IMR-90 (cell line): ENCODE measurements around the gene UBN2. TPM values are rescaled to one million over a fixed set of nuclear protein-coding genes. Genes with fewer than 3 reads are reported as not detected.

Experiments
- ATAC-seq: fragments of 200-7000 bp; cut with Tn5 transposase; 2 replicates; pipeline ENCODE4 v1.9.1; 2020; ENCODE audit warnings: low read depth, mild to moderate bottlenecking, moderate library complexity
- BruUV-seq: library from RNA; stranded (reverse); fragments of 400-500 nt; replicated peaks from 2 replicates; lab custom pipeline; 2021; lab: Mats Ljungman, UMichigan
- CTCF ChIA-PET: fragments of 300-600 bp; formaldehyde crosslinking; extraction: SDS; loops from one replicate; lab custom pipeline; 2021; ENCODE audit warnings: antibody characterized with exemption; lab: Yijun Ruan, JAX
- POLR2A ChIA-PET: fragments of 300-600 bp; sonication (Branson Sonifier 250); formaldehyde crosslinking; loops from one replicate; lab custom pipeline; 2022; ENCODE audit warnings: antibody characterized with exemption; ENCODE audit not compliant: unreplicated experiment; lab: Charles Lee
- DNase-seq: peaks from one replicate; pipeline ENCODE4 v3.0.0; 2013
- H2AFZ ChIP-seq: replicated peaks from 2 replicates; pipeline ENCODE3; 2013; ENCODE audit warnings: low read length, mild to moderate bottlenecking; ENCODE audit not compliant: poor library complexity
- H2AK5ac ChIP-seq: 2 replicates; pipeline ENCODE4 v1.6.1; 2013; ENCODE audit warnings: low read depth, low read length, inconsistent platforms
- H2AK9ac ChIP-seq: replicated peaks from 2 replicates; pipeline ENCODE3; 2013; ENCODE audit warnings: mild to moderate bottlenecking, low read depth, low read length, moderate library complexity; ENCODE audit not compliant: poor library complexity
- H2BK120ac ChIP-seq: 2 replicates; pipeline ENCODE4 v1.6.1; 2013; ENCODE audit warnings: low read depth, low read length, inconsistent platforms
- H2BK15ac ChIP-seq: 3 replicates; pipeline ENCODE4 v1.6.1; 2013; ENCODE audit warnings: low read depth, low read length, inconsistent platforms
- H2BK20ac ChIP-seq: 2 replicates; pipeline ENCODE4 v1.6.1; 2013; ENCODE audit warnings: low read depth, mild to moderate bottlenecking, inconsistent platforms, low read length, moderate library complexity
- H2BK5ac ChIP-seq: 2 replicates; pipeline ENCODE4 v1.6.1; 2013; ENCODE audit warnings: mild to moderate bottlenecking, low read depth, low read length, inconsistent platforms; ENCODE audit not compliant: poor library complexity, severe bottlenecking
- H3K14ac ChIP-seq: replicated peaks from 2 replicates; pipeline ENCODE4 v1.6.1; 2013; ENCODE audit warnings: low read depth, low read length, inconsistent platforms
- H3K18ac ChIP-seq: 2 replicates; pipeline ENCODE4 v1.6.1; 2013; ENCODE audit warnings: low read depth, low read length, control low read depth
- H3K23ac ChIP-seq: 2 replicates; pipeline ENCODE4 v1.6.1; 2013; ENCODE audit warnings: low read depth, low read length, inconsistent platforms
- H3K27ac ChIP-seq: 2 replicates; pipeline ENCODE4 v1.5.1; 2013; ENCODE audit warnings: mild to moderate bottlenecking, control low read depth, low read length; ENCODE audit not compliant: insufficient read depth
- H3K27me3 ChIP-seq: 2 replicates; pipeline ENCODE4 v1.6.1; 2013; ENCODE audit warnings: low read length; ENCODE audit not compliant: control insufficient read depth, insufficient read depth
- H3K36me3 ChIP-seq: 2 replicates; pipeline ENCODE4 v1.6.1; 2013; ENCODE audit warnings: low read length, mixed read lengths; ENCODE audit not compliant: control insufficient read depth, insufficient read depth
- H3K4ac ChIP-seq: 2 replicates; pipeline ENCODE4 v1.6.1; 2013; ENCODE audit warnings: low read depth, low read length, inconsistent platforms
- H3K4me1 ChIP-seq: 2 replicates; pipeline ENCODE4 v1.6.1; 2013; ENCODE audit warnings: low read length, mixed read lengths; ENCODE audit not compliant: control insufficient read depth, insufficient read depth
- H3K4me2 ChIP-seq: 2 replicates; pipeline ENCODE4 v1.6.1; 2013; ENCODE audit warnings: low read depth, mild to moderate bottlenecking, control low read depth, low read length, moderate library complexity
- H3K4me3 ChIP-seq: 2 replicates; pipeline ENCODE4 v1.5.1; 2013; ENCODE audit warnings: low read depth, mild to moderate bottlenecking, control low read depth, low read length, moderate library complexity; ENCODE audit not compliant: insufficient read depth
- H3K56ac ChIP-seq: 2 replicates; pipeline ENCODE4 v1.6.1; 2013; ENCODE audit warnings: low read length, inconsistent platforms; ENCODE audit not compliant: insufficient read depth; ENCODE audit errors: extremely low read depth
- H3K79me1 ChIP-seq, 2 experiments: 2 replicates each; pipeline ENCODE4 v1.6.1; 2013; ENCODE audit warnings: low read length in 2 of 2, inconsistent platforms in 1 of 2, low read depth in 1 of 2
- H3K9ac ChIP-seq: 2 replicates; pipeline ENCODE4 v1.6.1; 2013; ENCODE audit warnings: low read depth, low read length, control low read depth
- H3K9me1 ChIP-seq: 2 replicates; pipeline ENCODE4 v1.6.1; 2013; ENCODE audit warnings: low read length, inconsistent platforms; ENCODE audit not compliant: insufficient read depth
- H3K9me3 ChIP-seq: 2 replicates; pipeline ENCODE4 v1.6.1; 2013; ENCODE audit warnings: low read length; ENCODE audit not compliant: control insufficient read depth, insufficient read depth
- H4K20me1 ChIP-seq: 2 replicates; pipeline ENCODE4 v1.6.1; 2013; ENCODE audit warnings: low read length, inconsistent platforms; ENCODE audit not compliant: insufficient read depth
- H4K5ac ChIP-seq: 2 replicates; pipeline ENCODE4 v1.6.1; 2013; ENCODE audit warnings: mild to moderate bottlenecking, low read depth, low read length, control low read depth
- H4K8ac ChIP-seq, 2 experiments: 2 replicates each; pipeline ENCODE4 v1.6.1; 2013; ENCODE audit warnings: low read depth in 2 of 2, low read length in 2 of 2, control low read depth in 1 of 2, inconsistent platforms in 1 of 2
- H4K91ac ChIP-seq: 2 replicates; pipeline ENCODE4 v1.6.1; 2013; ENCODE audit warnings: low read depth, low read length, inconsistent platforms; ENCODE audit not compliant: insufficient read depth
- BHLHE40 ChIP-seq: fragments of 150-350 bp; IDR thresholded peaks from 2 replicates; pipeline ENCODE4 v1.6.1; 2016; ENCODE audit warnings: mild to moderate bottlenecking, low read depth, low read length
- CEBPB ChIP-seq: IDR thresholded peaks from 2 replicates; pipeline ENCODE4 v1.6.1; 2012; ENCODE audit warnings: low read depth, low read length, improper control_type of control experiment
- FOS ChIP-seq: fragments of 150-350 bp; IDR thresholded peaks from 2 replicates; pipeline ENCODE4 v1.6.1; 2016; ENCODE audit warnings: low read depth, low read length
- MAFK ChIP-seq: IDR thresholded peaks from 2 replicates; pipeline ENCODE4 v1.6.1; 2012; ENCODE audit warnings: low read depth, low read length, improper control_type of control experiment
- MXI1 ChIP-seq: IDR thresholded peaks from 2 replicates; pipeline ENCODE4 v1.6.1; 2012; ENCODE audit warnings: low read depth, mild to moderate bottlenecking, low read length, moderate library complexity, borderline replicate concordance
- NFE2L2 ChIP-seq: fragments of 150-350 bp; IDR thresholded peaks from 2 replicates; pipeline ENCODE4 v1.6.1; 2016; ENCODE audit warnings: low read depth, mild to moderate bottlenecking, low read length
- RAD21 ChIP-seq: IDR thresholded peaks from 2 replicates; pipeline ENCODE4 v1.6.1; 2012; ENCODE audit warnings: low read length, improper control_type of control experiment
- RCOR1 ChIP-seq: IDR thresholded peaks from 2 replicates; pipeline ENCODE4 v1.6.1; 2012; ENCODE audit warnings: mild to moderate bottlenecking, low read length, improper control_type of control experiment; ENCODE audit not compliant: insufficient replicate concordance
- RFX5 ChIP-seq: IDR thresholded peaks from 2 replicates; pipeline ENCODE4 v1.8.0; 2012; ENCODE audit warnings: low read depth, mild to moderate bottlenecking, low read length, moderate library complexity
- WGBS, 2 experiments: methylation state at CpG; one replicate each; pipeline versions ENCODE4 v1.1.5 to v1.1.7; 2013; ENCODE audit warnings: missing lambda C conversion rate in 2 of 2; ENCODE audit not compliant: insufficient read length in 1 of 2; ENCODE audit errors: extremely low coverage in 2 of 2; 5-methylcytosine and 5-hydroxymethylcytosine counted together
- dilution Hi-C: fragments of 300-500 bp; cut with HindIII; formaldehyde crosslinking; loops from one replicate; pipeline ENCODE4 v1.14.3; 2018; ENCODE audit warnings: low sequenced_read_pairs; ENCODE audit not compliant: unreplicated experiment
- in situ Hi-C: fragments of 300-500 bp; cut with MboI; formaldehyde crosslinking; loops from 3 replicates; pipeline ENCODE4 v1.14.3; 2019; ENCODE audit warnings: low sequenced_read_pairs, inconsistent platforms, mixed read lengths
- intact Hi-C: fragments of 100-400 bp; cut with micrococcal nuclease; formaldehyde crosslinking; loops from 2 replicates; pipeline ENCODE4 v1.10.0; 2022
- polyA plus RNA-seq, 3 experiments: library from polyadenylated mRNA; depleted of rRNA; stranded (reverse); fragments of >200 nt; gene quantifications; 2 replicates each; pipeline ENCODE4 v1.2.3, GENCODE V29; 2012; ENCODE audit warnings: low replicate concordance in 1 of 3
- total RNA-seq: library from RNA; depleted of rRNA; stranded (reverse); fragments of >200 nt; gene quantifications from 2 replicates; pipeline ENCODE4 v1.2.3, GENCODE V29; 2012
- TF ChIP-seq, protein P1 (sequence below): fragments of 150-350 bp; IDR thresholded peaks from 2 replicates; pipeline ENCODE4 v1.6.1; 2016; ENCODE audit warnings: low read depth, mild to moderate bottlenecking, low read length, moderate library complexity, borderline replicate concordance
- TF ChIP-seq, protein P2 (sequence below): conservative IDR thresholded peaks from 2 replicates; pipeline ENCODE4 v1.5.1; 2012; ENCODE audit warnings: mild to moderate bottlenecking, low read depth, low read length, improper control_type of control experiment

Gene UBN2
- total and polyA plus RNA-seq, 2 of the 4 experiments (the other 2 are of a cell fraction) = 1.6 to 2.3 TPM

DNA sequence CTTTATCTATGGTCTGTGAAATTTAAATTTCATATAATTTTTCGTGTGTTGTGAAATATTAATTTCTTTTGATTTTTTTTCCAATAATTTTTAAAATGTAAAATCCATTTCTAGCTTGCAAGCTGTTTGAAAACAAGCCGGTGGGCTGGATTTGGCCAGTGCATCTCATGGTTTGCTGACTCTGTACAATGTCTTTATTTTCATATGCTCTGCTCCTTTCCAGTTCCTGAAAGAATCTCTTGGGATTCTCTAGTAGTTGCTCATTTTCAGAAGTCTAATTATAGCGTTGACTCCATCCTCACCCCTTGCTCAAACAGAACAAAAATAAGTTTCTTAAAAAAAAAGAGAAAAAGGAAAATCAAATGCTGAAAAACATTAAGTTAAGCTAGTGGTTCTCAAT, 21.4 kb downstream of the UBN2 start:
- no peak overlapping the region for H3K18ac ChIP-seq
- H3K27me3 ChIP-seq = no peaks in the 10 kb centered on the region
- H2BK120ac ChIP-seq = no peak overlapping the region
- no CpG with 5 or more reads among the region's 3 CpGs for WGBS, 2 experiments
- ATAC-seq = no peak
- CTCF ChIA-PET = no interaction called here
- H2AK5ac ChIP-seq = no peak overlapping the region
- in situ Hi-C loops (no loop called here), intact Hi-C loops (no loop called here), dilution Hi-C loops (no loop called here)
- H4K20me1 ChIP-seq = no peaks in the 10 kb centered on the region
- H4K91ac ChIP-seq = no peak overlapping the region
- no peak overlapping the region for H4K8ac ChIP-seq
- no peaks in the 10 kb centered on the region for H3K9me1 ChIP-seq
- H3K14ac ChIP-seq = no peak overlapping the region
- H3K27ac ChIP-seq = no peak overlapping the region
- no peak overlapping the region for H3K4me2 ChIP-seq
- peaks cover 0 to 17% of the 10 kb centered on the region in 2 experiments; a peak in 1 of 4 replicates for H3K79me1 ChIP-seq
- H3K9me3 ChIP-seq = no peaks in the 10 kb centered on the region
- no TSS peak for BruUV-seq
- H2AFZ ChIP-seq = no peak overlapping the region
- H2BK20ac ChIP-seq = no peak overlapping the region
- peak; percentile 28 for DNase-seq
- no peak overlapping the region for H2BK5ac ChIP-seq
- H3K56ac ChIP-seq = no peak overlapping the region
- no peak for TF ChIP-seq MXI1
- TF ChIP-seq MAFK = no peak
- no peak for TF ChIP-seq RCOR1
- TF ChIP-seq RFX5 = no peak
- TF ChIP-seq CEBPB = no peak
- TF ChIP-seq, protein P1, sequence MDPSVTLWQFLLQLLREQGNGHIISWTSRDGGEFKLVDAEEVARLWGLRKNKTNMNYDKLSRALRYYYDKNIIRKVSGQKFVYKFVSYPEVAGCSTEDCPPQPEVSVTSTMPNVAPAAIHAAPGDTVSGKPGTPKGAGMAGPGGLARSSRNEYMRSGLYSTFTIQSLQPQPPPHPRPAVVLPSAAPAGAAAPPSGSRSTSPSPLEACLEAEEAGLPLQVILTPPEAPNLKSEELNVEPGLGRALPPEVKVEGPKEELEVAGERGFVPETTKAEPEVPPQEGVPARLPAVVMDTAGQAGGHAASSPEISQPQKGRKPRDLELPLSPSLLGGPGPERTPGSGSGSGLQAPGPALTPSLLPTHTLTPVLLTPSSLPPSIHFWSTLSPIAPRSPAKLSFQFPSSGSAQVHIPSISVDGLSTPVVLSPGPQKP = no peak
- TF ChIP-seq RAD21 = no peak
- TF ChIP-seq BHLHE40 = no peak
- TF ChIP-seq, protein P2, sequence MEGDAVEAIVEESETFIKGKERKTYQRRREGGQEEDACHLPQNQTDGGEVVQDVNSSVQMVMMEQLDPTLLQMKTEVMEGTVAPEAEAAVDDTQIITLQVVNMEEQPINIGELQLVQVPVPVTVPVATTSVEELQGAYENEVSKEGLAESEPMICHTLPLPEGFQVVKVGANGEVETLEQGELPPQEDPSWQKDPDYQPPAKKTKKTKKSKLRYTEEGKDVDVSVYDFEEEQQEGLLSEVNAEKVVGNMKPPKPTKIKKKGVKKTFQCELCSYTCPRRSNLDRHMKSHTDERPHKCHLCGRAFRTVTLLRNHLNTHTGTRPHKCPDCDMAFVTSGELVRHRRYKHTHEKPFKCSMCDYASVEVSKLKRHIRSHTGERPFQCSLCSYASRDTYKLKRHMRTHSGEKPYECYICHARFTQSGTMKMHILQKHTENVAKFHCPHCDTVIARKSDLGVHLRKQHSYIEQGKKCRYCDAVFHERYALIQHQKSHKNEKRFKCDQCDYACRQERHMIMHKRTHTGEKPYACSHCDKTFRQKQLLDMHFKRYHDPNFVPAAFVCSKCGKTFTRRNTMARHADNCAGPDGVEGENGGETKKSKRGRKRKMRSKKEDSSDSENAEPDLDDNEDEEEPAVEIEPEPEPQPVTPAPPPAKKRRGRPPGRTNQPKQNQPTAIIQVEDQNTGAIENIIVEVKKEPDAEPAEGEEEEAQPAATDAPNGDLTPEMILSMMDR = no peak
- no peak for TF ChIP-seq NFE2L2
- no peak for TF ChIP-seq FOS
- H4K5ac ChIP-seq = no peak overlapping the region
- H3K4ac ChIP-seq = no peak overlapping the region
- H3K36me3 ChIP-seq = peaks cover 10% of the 10 kb centered on the region
- no peak overlapping the region for H3K9ac ChIP-seq
- no peak overlapping the region for H2BK15ac ChIP-seq
- H3K4me1 ChIP-seq = peaks cover 2% of the 10 kb centered on the region; the same call in 1 of the 2 replicates
- POLR2A ChIA-PET = no interaction called here
- no peak overlapping the region for H3K4me3 ChIP-seq
- no peak overlapping the region for H3K23ac ChIP-seq
- H2AK9ac ChIP-seq = no peak overlapping the region
